ENCODE results near the gene PSMG4. TPM values are rescaled to one million over a fixed set of nuclear protein-coding genes. Genes with fewer than 3 reads are reported as not detected.

PSMG4 gene
- total RNA-seq, 1 experiment from 2014 or later, result 20.9 TPM

DNA sequence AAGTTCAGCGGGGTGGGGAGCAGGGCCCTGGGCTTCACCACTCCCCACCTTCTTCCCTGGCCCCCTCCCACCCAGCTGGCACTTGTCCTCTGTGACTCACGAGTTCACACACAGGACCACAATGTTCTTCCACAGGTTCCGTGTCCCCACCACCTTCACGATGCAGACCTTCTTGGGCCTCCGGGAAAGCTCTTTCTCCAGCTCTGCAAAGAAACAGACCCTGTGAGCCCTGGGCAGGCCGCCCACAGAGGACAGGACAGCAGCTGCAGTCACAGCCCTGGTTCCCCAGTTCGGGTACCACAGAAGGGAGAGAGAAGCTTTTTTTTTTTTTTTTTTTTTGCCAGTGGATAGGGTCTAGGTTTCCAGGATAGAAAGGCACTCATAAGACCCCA is 30.9 kb downstream of the PSMG4 start:
- no TSS peak for BruUV-seq (replicated peaks)
- no peaks in the 10 kb centered on the region for H3K9me3 Mint-ChIP-seq (ENCODE audit: unreplicated experiment)
- TF ChIP-seq, protein P1, sequence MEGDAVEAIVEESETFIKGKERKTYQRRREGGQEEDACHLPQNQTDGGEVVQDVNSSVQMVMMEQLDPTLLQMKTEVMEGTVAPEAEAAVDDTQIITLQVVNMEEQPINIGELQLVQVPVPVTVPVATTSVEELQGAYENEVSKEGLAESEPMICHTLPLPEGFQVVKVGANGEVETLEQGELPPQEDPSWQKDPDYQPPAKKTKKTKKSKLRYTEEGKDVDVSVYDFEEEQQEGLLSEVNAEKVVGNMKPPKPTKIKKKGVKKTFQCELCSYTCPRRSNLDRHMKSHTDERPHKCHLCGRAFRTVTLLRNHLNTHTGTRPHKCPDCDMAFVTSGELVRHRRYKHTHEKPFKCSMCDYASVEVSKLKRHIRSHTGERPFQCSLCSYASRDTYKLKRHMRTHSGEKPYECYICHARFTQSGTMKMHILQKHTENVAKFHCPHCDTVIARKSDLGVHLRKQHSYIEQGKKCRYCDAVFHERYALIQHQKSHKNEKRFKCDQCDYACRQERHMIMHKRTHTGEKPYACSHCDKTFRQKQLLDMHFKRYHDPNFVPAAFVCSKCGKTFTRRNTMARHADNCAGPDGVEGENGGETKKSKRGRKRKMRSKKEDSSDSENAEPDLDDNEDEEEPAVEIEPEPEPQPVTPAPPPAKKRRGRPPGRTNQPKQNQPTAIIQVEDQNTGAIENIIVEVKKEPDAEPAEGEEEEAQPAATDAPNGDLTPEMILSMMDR (IDR thresholded peaks at IDR 0.05; ENCODE audit: insufficient read depth in 1 of 2, low read depth in 1 of 2, low read length in 1 of 2, severe bottlenecking in 1 of 2, unreplicated experiment in 1 of 2), result no peak
- no peaks in the 10 kb centered on the region for H3K27me3 Mint-ChIP-seq (ENCODE audit: insufficient read depth, unreplicated experiment)
- H3K4me3 Mint-ChIP-seq (ENCODE audit: unreplicated experiment), result no peak overlapping the region
- ChIA-PET POLR2A (no interaction called here), CTCF (interaction anchor here (0.6 to 0.7 kb wide), 2 partner anchors 11 to 125 kb away, joined by 4 read pairs; no protein-coding TSS in a partner anchor)
- Histone ChIP-seq H3K9me3 (no peaks in the 10 kb centered on the region), H3K4me3 (ENCODE audit: low read depth, low read length) (no peak overlapping the region), H3K36me3 (ENCODE audit: control insufficient read depth, insufficient read depth, low read length) (no peaks in the 10 kb centered on the region; the same call in 1 of the 2 replicates), H3K4me1 (no peaks in the 10 kb centered on the region), H3K27me3 (replicated peaks; ENCODE audit: control insufficient read depth, insufficient read depth, low read length) (no peaks in the 10 kb centered on the region)
- DNase-seq, result no peak
- no peak overlapping the region for H3K27ac Mint-ChIP-seq (ENCODE audit: unreplicated experiment)
- peaks cover 45% of the 10 kb centered on the region for H3K36me3 Mint-ChIP-seq (ENCODE audit: insufficient read depth, unreplicated experiment)
- intact Hi-C loops (cut with micrococcal nuclease; ENCODE audit: unreplicated experiment), result no loop called here
- H3K4me1 Mint-ChIP-seq (ENCODE audit: low read depth, unreplicated experiment), result no peaks in the 10 kb centered on the region

DNA sequence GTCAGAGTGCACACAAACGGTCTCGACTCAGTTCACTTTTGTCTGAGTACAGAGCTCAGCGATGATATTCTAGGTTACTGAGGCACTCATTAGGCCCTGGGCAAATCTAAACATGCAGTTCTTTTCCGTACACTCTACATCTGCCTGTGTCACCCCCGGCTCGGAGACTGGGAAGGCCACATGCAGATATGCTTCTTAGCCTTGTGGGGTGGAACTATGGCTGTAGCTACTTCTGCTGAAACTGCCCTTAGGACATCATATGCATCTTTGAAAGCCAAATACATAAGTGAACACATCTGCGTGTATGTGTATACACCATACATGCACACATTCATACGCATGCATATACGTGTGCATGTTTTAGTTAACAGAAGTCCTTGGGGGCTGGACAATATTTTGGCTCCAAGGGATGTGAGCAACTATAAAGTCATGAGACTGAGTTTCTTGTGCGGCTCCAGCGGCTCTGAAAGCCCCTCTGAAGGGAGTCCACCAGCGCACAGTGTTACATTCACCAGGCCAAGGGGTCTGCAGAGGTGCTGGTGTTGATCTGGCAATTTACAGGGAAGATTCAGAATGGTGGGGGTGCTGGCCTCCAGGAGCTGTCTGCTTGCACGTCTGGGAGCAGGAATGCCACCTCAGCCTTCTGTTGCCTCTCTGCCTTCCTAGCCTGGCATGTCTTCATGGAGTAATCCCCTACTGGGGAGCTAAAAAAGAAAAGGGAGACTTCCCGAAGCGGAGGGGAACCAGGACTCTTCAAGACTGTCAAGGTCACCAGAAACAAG is 31.6 kb downstream of the PSMG4 start:
- POLR2A ChIA-PET, result no interaction called here

DNA sequence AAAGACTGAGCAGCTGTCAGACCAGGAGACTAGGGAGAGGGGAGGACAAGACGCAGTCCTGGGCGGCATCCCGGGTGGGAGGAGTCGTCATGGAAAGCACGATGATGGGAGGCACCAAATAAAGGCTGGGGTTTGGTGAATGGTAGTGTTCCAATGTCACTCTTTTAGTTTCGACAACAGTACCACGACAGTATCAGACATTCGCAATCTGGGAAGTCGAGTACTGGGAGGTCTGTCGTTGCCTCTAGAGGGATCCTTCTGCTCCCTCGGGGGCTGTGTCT is 32.1 kb downstream of the PSMG4 start:
- Histone ChIP-seq H3K4me3 (ENCODE audit: low read depth, low read length) (no peak overlapping the region), H3K36me3 (ENCODE audit: control insufficient read depth, insufficient read depth, low read length) (no peaks in the 10 kb centered on the region; the same call in 1 of the 2 replicates), H3K27me3 (replicated peaks; ENCODE audit: control insufficient read depth, insufficient read depth, low read length) (no peaks in the 10 kb centered on the region), H3K9me3 (no peaks in the 10 kb centered on the region), H3K4me1 (no peaks in the 10 kb centered on the region)
- H3K36me3 Mint-ChIP-seq (ENCODE audit: insufficient read depth, unreplicated experiment), result peaks cover 49% of the 10 kb centered on the region
- intact Hi-C loops (cut with micrococcal nuclease; ENCODE audit: unreplicated experiment), result no loop called here
- DNase-seq, result no peak
- no peak overlapping the region for H3K4me3 Mint-ChIP-seq (ENCODE audit: unreplicated experiment)
- H3K9me3 Mint-ChIP-seq (ENCODE audit: unreplicated experiment), result no peaks in the 10 kb centered on the region
- TF ChIP-seq, protein P1 (IDR thresholded peaks at IDR 0.05; ENCODE audit: insufficient read depth in 1 of 2, low read depth in 1 of 2, low read length in 1 of 2, severe bottlenecking in 1 of 2, unreplicated experiment in 1 of 2), result no peak
- ChIA-PET POLR2A (no interaction called here), CTCF (no interaction called here)
- BruUV-seq (replicated peaks), result no TSS peak
- no peak overlapping the region for H3K27ac Mint-ChIP-seq (ENCODE audit: unreplicated experiment)
- H3K4me1 Mint-ChIP-seq (ENCODE audit: low read depth, unreplicated experiment), result no peaks in the 10 kb centered on the region
- H3K27me3 Mint-ChIP-seq (ENCODE audit: insufficient read depth, unreplicated experiment), result no peaks in the 10 kb centered on the region

More for the DNA sequence above, 31.6 kb downstream of the PSMG4 start:
- H3K9me3 Mint-ChIP-seq (ENCODE audit: unreplicated experiment), result no peaks in the 10 kb centered on the region
- BruUV-seq (replicated peaks), result no TSS peak
- H3K4me1 Mint-ChIP-seq (ENCODE audit: low read depth, unreplicated experiment), result no peaks in the 10 kb centered on the region
- DNase-seq, result no peak
- H3K4me1 ChIP-seq, result no peaks in the 10 kb centered on the region
- H3K36me3 Mint-ChIP-seq (ENCODE audit: insufficient read depth, unreplicated experiment), result peaks cover 49% of the 10 kb centered on the region
- no peaks in the 10 kb centered on the region for H3K27me3 Mint-ChIP-seq (ENCODE audit: insufficient read depth, unreplicated experiment)
- CTCF ChIA-PET, result interaction anchor here (0.7 kb wide), 1 partner anchor 12 kb away, joined by 4 read pairs; no protein-coding TSS in a partner anchor
- H3K36me3 ChIP-seq (ENCODE audit: control insufficient read depth, insufficient read depth, low read length), result no peaks in the 10 kb centered on the region; the same call in 1 of the 2 replicates
- intact Hi-C loops (cut with micrococcal nuclease; ENCODE audit: unreplicated experiment), result no loop called here
- no peak overlapping the region for H3K4me3 ChIP-seq (ENCODE audit: low read depth, low read length)
- H3K9me3 ChIP-seq, result no peaks in the 10 kb centered on the region
- H3K27ac Mint-ChIP-seq (ENCODE audit: unreplicated experiment), result no peak overlapping the region
- H3K4me3 Mint-ChIP-seq (ENCODE audit: unreplicated experiment), result no peak overlapping the region
- TF ChIP-seq, protein P1 (IDR thresholded peaks at IDR 0.05; ENCODE audit: insufficient read depth in 1 of 2, low read depth in 1 of 2, low read length in 1 of 2, severe bottlenecking in 1 of 2, unreplicated experiment in 1 of 2), result no peak
- no peaks in the 10 kb centered on the region for H3K27me3 ChIP-seq (replicated peaks; ENCODE audit: control insufficient read depth, insufficient read depth, low read length)
